MM.1S (cell line): ENCODE measurements around the gene KLHL5.

Experiments
- DNase-seq: peaks from one replicate; pipeline ENCODE4 v3.0.0-alpha.2; 2015
- H2AFZ ChIP-seq: fragments of 300-600 bp; sonication (generic); 2 replicates; pipeline ENCODE4 v1.6.0; 2016; ENCODE audit warnings: antibody characterized with exemption, low read length
- H3F3A ChIP-seq: fragments of 300-600 bp; sonication (generic); 2 replicates; pipeline ENCODE4 v1.6.1; 2016; ENCODE audit warnings: mild to moderate bottlenecking, antibody characterized with exemption, low read length, moderate library complexity, mixed read lengths; ENCODE audit not compliant: insufficient read depth
- H3K27ac ChIP-seq: fragments of 300-600 bp; sonication (generic); 2 replicates; pipeline ENCODE4 v1.5.1; 2016; ENCODE audit warnings: mild to moderate bottlenecking, low read length
- H3K27me3 ChIP-seq: fragments of 300-600 bp; sonication (generic); replicated peaks from 2 replicates; pipeline ENCODE4 v1.6.0; 2016; ENCODE audit warnings: low read length; ENCODE audit not compliant: insufficient read depth
- H3K36me3 ChIP-seq: fragments of 300-600 bp; sonication (generic); replicated peaks from 2 replicates; pipeline ENCODE4 v1.6.1; 2016; ENCODE audit warnings: mild to moderate bottlenecking, low read length, mixed read lengths; ENCODE audit not compliant: insufficient read depth
- H3K4me1 ChIP-seq: fragments of 300-600 bp; sonication (generic); 2 replicates; pipeline ENCODE4 v1.6.1; 2016; ENCODE audit warnings: low read length, mixed read lengths
- H3K4me2 ChIP-seq: fragments of 300-600 bp; sonication (generic); 2 replicates; pipeline ENCODE4 v1.6.0; 2016; ENCODE audit warnings: low read depth, low read length
- H3K4me3 ChIP-seq: fragments of 300-600 bp; sonication (generic); 2 replicates; pipeline ENCODE4 v1.5.1; 2016; ENCODE audit warnings: low read length, mixed read lengths
- H3K79me2 ChIP-seq: fragments of 300-600 bp; sonication (generic); 2 replicates; pipeline ENCODE4 v1.6.1; 2016; ENCODE audit warnings: mixed run types, low read length, mixed read lengths
- H3K9ac ChIP-seq: fragments of 300-600 bp; sonication (generic); 2 replicates; pipeline ENCODE4 v1.6.1; 2016; ENCODE audit warnings: low read length, mixed read lengths
- H3K9me2 ChIP-seq: fragments of 300-600 bp; sonication (generic); replicated peaks from 2 replicates; pipeline ENCODE4 v1.6.1; 2016; ENCODE audit warnings: mild to moderate bottlenecking, low read length, mixed read lengths; ENCODE audit not compliant: insufficient read depth
- H3K9me3 ChIP-seq: fragments of 300-600 bp; sonication (generic); replicated peaks from 2 replicates; pipeline ENCODE4 v1.6.1; 2016; ENCODE audit warnings: mild to moderate bottlenecking, low read length, mixed read lengths; ENCODE audit not compliant: insufficient read depth
- H4K20me1 ChIP-seq: fragments of 300-600 bp; sonication (generic); 2 replicates; pipeline ENCODE4 v1.6.1; 2016; ENCODE audit warnings: mild to moderate bottlenecking, low read length, moderate library complexity, mixed read lengths; ENCODE audit not compliant: insufficient read depth
- CTCF ChIP-seq: fragments of 300-600 bp; sonication (generic); IDR thresholded peaks from 2 replicates; pipeline ENCODE4 v1.5.1; 2016; ENCODE audit warnings: antibody characterized with exemption, low read length, mixed read lengths
- EZH2 ChIP-seq: fragments of 300-600 bp; sonication (generic); optimal IDR thresholded peaks from 2 replicates; pipeline ENCODE3; 2017; ENCODE audit warnings: low read depth, mild to moderate bottlenecking, antibody characterized with exemption, low read length, mixed read lengths
- EZH2phosphoT487 ChIP-seq: fragments of 300-600 bp; sonication (generic); IDR thresholded peaks from 2 replicates; pipeline ENCODE4 v1.6.1; 2018; ENCODE audit warnings: antibody characterized with exemption, low read length

The KLHL5 gene

GRCh38 chr4:39066371-39066770 is 4.3 kb downstream of the KLHL5 start:
- Histone ChIP-seq H3K27ac (no peak overlapping the region), H3K9me2 (no peaks in the 10 kb centered on the region), H2AFZ (no peak overlapping the region), H3K4me3 (no peak overlapping the region), H3K79me2 (peaks cover 24% of the 10 kb centered on the region), H3K27me3 (no peaks in the 10 kb centered on the region), H3K4me2 (no peak overlapping the region), H3K36me3 (no peaks in the 10 kb centered on the region), H3K9ac (no peak overlapping the region), H3K4me1 (no peaks in the 10 kb centered on the region), H3K9me3 (no peaks in the 10 kb centered on the region), H3F3A (no peaks in the 10 kb centered on the region), H4K20me1 (no peaks in the 10 kb centered on the region)
- TF ChIP-seq CTCF (no peak), EZH2 (no peak), EZH2phosphoT487 (no peak)
- no peak for DNase-seq

GRCh38 chr4:39067031-39067430 is 5.0 kb downstream of the KLHL5 start:
- no peak for TF ChIP-seq CTCF
- no peak for TF ChIP-seq EZH2phosphoT487
- TF ChIP-seq EZH2 = no peak
- H2AFZ ChIP-seq = no peak overlapping the region
- no peaks in the 10 kb centered on the region for H3K36me3 ChIP-seq
- H4K20me1 ChIP-seq = no peaks in the 10 kb centered on the region
- H3K9ac ChIP-seq = no peak overlapping the region
- H3K4me3 ChIP-seq = no peak overlapping the region
- no peaks in the 10 kb centered on the region for H3K27me3 ChIP-seq
- no peaks in the 10 kb centered on the region for H3F3A ChIP-seq
- no peak overlapping the region for H3K27ac ChIP-seq
- H3K4me2 ChIP-seq = no peak overlapping the region
- peaks cover 18% of the 10 kb centered on the region for H3K79me2 ChIP-seq
- no peaks in the 10 kb centered on the region for H3K9me2 ChIP-seq
- H3K9me3 ChIP-seq = no peaks in the 10 kb centered on the region
- DNase-seq = no peak
- no peaks in the 10 kb centered on the region for H3K4me1 ChIP-seq

GRCh38 chr4:39067451-39067850 is 5.4 kb downstream of the KLHL5 start:
- Histone ChIP-seq H3K9ac (no peak overlapping the region), H3K9me3 (no peaks in the 10 kb centered on the region), H4K20me1 (no peaks in the 10 kb centered on the region), H2AFZ (no peak overlapping the region), H3K4me1 (no peaks in the 10 kb centered on the region), H3K9me2 (no peaks in the 10 kb centered on the region), H3F3A (no peaks in the 10 kb centered on the region), H3K4me3 (no peak overlapping the region), H3K27me3 (no peaks in the 10 kb centered on the region), H3K36me3 (no peaks in the 10 kb centered on the region), H3K27ac (no peak overlapping the region), H3K4me2 (no peak overlapping the region), H3K79me2 (peaks cover 14% of the 10 kb centered on the region)
- TF ChIP-seq EZH2phosphoT487 (no peak), CTCF (no peak), EZH2 (no peak)
- DNase-seq = no peak
